ENCODE data around the gene ITSN2. TPM values are rescaled to one million over a fixed set of nuclear protein-coding genes. Genes with fewer than 3 reads are reported as not detected.

Gene ITSN2
- total and polyA plus RNA-seq, 2 of the 8 experiments (the other 6 are each of a cell fraction or from before 2014, with no cell fraction given) = 9.3 to 17.0 TPM

- Histone ChIP-seq H3K23ac (ENCODE audit: insufficient read length) (no peak overlapping the region), H4K5ac (ENCODE audit: insufficient read length, low read depth, low read length) (no peak overlapping the region), H2BK12ac (ENCODE audit: low read depth, low read length) (no peak overlapping the region), H4K8ac (ENCODE audit: extremely low read depth, insufficient read depth, low read length) (no peak overlapping the region; the same call in 1 of the 2 replicates), H3K18ac (ENCODE audit: extremely low read depth, low read length) (no peak overlapping the region), H2BK5ac (ENCODE audit: low read depth, low read length) (no peak overlapping the region), H3K27me3 (replicated peaks in 1 of 4; ENCODE audit: control insufficient read depth in 3 of 4, extremely low read depth in 1 of 4, insufficient read depth in 3 of 4, low read length in 3 of 4) (no peaks in the 10 kb centered on the region), H2BK20ac (ENCODE audit: low read length) (no peak overlapping the region), H3K9ac (replicated peaks in 1 of 4; ENCODE audit: extremely low read depth in 1 of 4, low read depth in 3 of 4, low read length in 3 of 4) (no peak overlapping the region), H2AFZ (ENCODE audit: low read length) (no peak overlapping the region), H4K91ac (replicated peaks; ENCODE audit: insufficient read length, low read length) (no peak overlapping the region), H2BK120ac (replicated peaks; ENCODE audit: low read depth, low read length) (no peak overlapping the region), H3K4me3 (ENCODE audit: extremely low read depth in 1 of 4, insufficient read depth in 2 of 4, low read depth in 3 of 4, low read length in 4 of 4) (no peak overlapping the region), H3K4me2 (ENCODE audit: insufficient read depth in 1 of 2, low read depth in 2 of 2, low read length in 2 of 2) (no peak overlapping the region), H3K4me1 (replicated peaks in 1 of 4; ENCODE audit: control insufficient read depth in 3 of 4, insufficient read depth in 4 of 4, low read length in 3 of 4) (no peaks in the 10 kb centered on the region), H2BK15ac (ENCODE audit: low read length) (no peak overlapping the region), H3K36me3 (ENCODE audit: control insufficient read depth in 2 of 4, insufficient read depth in 4 of 4, low read length in 3 of 4) (no peaks in the 10 kb centered on the region), H3K79me2 (ENCODE audit: control insufficient read depth in 1 of 2, insufficient read depth in 2 of 2, low read length in 2 of 2) (no peaks in the 10 kb centered on the region), H3K27ac (ENCODE audit: low read depth, low read length) (no peak overlapping the region; the same call in 1 of the 2 replicates), H3K4ac (replicated peaks; ENCODE audit: insufficient read length, low read depth, low read length) (no peak overlapping the region), H4K20me1 (replicated peaks in 1 of 2; ENCODE audit: control insufficient read depth in 1 of 2, insufficient read depth in 2 of 2, low read length in 2 of 2) (no peaks in the 10 kb centered on the region), H3K56ac (replicated peaks; ENCODE audit: insufficient read length, low read depth, low read length) (no peak overlapping the region), H3K14ac (ENCODE audit: insufficient read length) (no peak overlapping the region), H3K9me3 (ENCODE audit: insufficient read depth in 2 of 2, low read depth in 1 of 2, low read length in 1 of 2) (no peaks in the 10 kb centered on the region), H3K23me2 (ENCODE audit: low read depth, low read length) (no peaks in the 10 kb centered on the region), H2AK5ac (ENCODE audit: low read depth, low read length) (no peak overlapping the region), H3K79me1 (ENCODE audit: low read depth, low read length) (no peaks in the 10 kb centered on the region)
- ChIA-PET CTCF (ENCODE audit: partially characterized antibody) (interaction anchor here (0.6 to 1.1 kb wide), 2 partner anchors 11 to 65 kb away, joined by 3 read pairs; no protein-coding TSS in a partner anchor), POLR2A (ENCODE audit: partially characterized antibody) (no interaction called here)
- FAIRE-seq (no peak), DNase-seq (ENCODE audit: low read depth in 1 of 2, low spot score in 2 of 2) (no peak)
- 89% methylated on average over 4 of the region's 4 CpGs; no CpG with 5 or more reads in 1 of the 2 experiments for WGBS, 2 experiments (ENCODE audit: extremely low coverage in 1 of 2, insufficient coverage in 1 of 2, insufficient read length in 1 of 2, insufficient replicate concordance in 2 of 2, low coverage in 1 of 2, low lambda C conversion rate in 2 of 2, missing lambda C conversion rate in 1 of 2)
- TF ChIP-seq YY1 (IDR thresholded peaks at IDR 0.05; ENCODE audit: low read depth, low read length) = no peak
- no peak for TF ChIP-seq TAF7 (optimal IDR thresholded peaks at IDR 0.05; ENCODE audit: borderline replicate concordance, low read depth, low read length)
- TF ChIP-seq SP2 (IDR thresholded peaks at IDR 0.05; ENCODE audit: low read length) = no peak
- TF ChIP-seq, protein P1, sequence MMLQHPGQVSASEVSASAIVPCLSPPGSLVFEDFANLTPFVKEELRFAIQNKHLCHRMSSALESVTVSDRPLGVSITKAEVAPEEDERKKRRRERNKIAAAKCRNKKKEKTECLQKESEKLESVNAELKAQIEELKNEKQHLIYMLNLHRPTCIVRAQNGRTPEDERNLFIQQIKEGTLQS (IDR thresholded peaks at IDR 0.05; ENCODE audit: insufficient read depth, low read depth, low read length) = no peak
- no peak for TF ChIP-seq CTCF (IDR thresholded peaks at IDR 0.05; ENCODE audit: control extremely low read depth in 1 of 3, insufficient read depth in 1 of 3, low read depth in 1 of 3, low read length in 3 of 3)
- TF ChIP-seq PHF8 (conservative IDR thresholded peaks at IDR 0.05; ENCODE audit: low read depth, low read length) = no peak
- TF ChIP-seq TBP (IDR thresholded peaks at IDR 0.05; ENCODE audit: low read depth, low read length) = no peak
- no peak for TF ChIP-seq ATF2 (IDR thresholded peaks at IDR 0.05; ENCODE audit: low read length)
- TF ChIP-seq NANOG (IDR thresholded peaks at IDR 0.05; ENCODE audit: insufficient read depth, low read depth, low read length, poor library complexity, severe bottlenecking) = no peak
Measured at GRCh38 chr2:24231461-24231881, 128.9 kb downstream of the ITSN2 start.

All from H1 (cell line).